Erythroblast (primary cell): Measurements from ENCODE around the gene FNBP1.

Experiments used
- GATA1 ChIP-seq: IDR thresholded peaks from 2 replicates; pipeline ENCODE4 v1.6.1; 2011; ENCODE audit warnings: low read depth, mild to moderate bottlenecking, control low read depth, low read length, moderate library complexity
- POLR2A ChIP-seq: IDR thresholded peaks from 2 replicates; pipeline ENCODE4 v1.6.1; 2011; ENCODE audit warnings: mild to moderate bottlenecking, low read length

DNA sequence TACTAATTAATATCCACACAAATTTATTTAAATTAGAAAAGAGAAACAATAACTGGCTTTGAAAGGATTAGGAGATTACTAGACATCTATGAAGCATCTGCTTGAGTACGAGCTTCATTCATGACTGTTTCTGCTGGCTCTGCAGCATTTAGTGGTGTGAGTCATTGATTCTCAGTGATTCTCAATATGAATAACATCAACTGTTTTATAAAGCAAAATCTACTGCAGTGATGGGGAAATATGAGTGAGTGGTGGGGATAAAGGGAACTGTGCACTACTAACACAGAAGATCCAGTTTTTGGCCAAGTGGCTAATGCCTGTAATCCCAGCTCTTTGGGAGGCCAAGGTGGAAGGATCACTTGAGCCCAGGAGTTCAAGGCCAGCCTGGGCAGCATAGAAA, 8.4 kb downstream of the FNBP1 start:
- TF ChIP-seq POLR2A (no peak), GATA1 (no peak)
